H1 (cell line): ENCODE measurements around the gene MLLT6. TPM values are rescaled to one million over a fixed set of nuclear protein-coding genes. Genes with fewer than 3 reads are reported as not detected.
A peak's percentile ranks its signal among the peaks of the same experiment; 100 is the strongest.

Experiments used
- BRCA1 ChIP-seq: IDR thresholded peaks from 2 replicates; pipeline ENCODE4 v1.6.1; 2012; ENCODE audit warnings: low read depth, low read length, improper control_type of control experiment
- CHD1 ChIP-seq: IDR thresholded peaks from 2 replicates; pipeline ENCODE4 v1.6.1; 2012; ENCODE audit warnings: low read depth, low read length, improper control_type of control experiment
- CTBP2 ChIP-seq: IDR thresholded peaks from 2 replicates; pipeline ENCODE4 v1.7.0; 2011; ENCODE audit warnings: borderline replicate concordance, mild to moderate bottlenecking, moderate library complexity, mixed read lengths, low read length; ENCODE audit not compliant: insufficient read depth, insufficient read length
- EP300 ChIP-seq, 2 experiments: IDR thresholded peaks; 1 replicate in 1 of 2; 2 replicates in 1 of 2; pipeline ENCODE4 v1.6.1; 2011 to 2012; ENCODE audit warnings: low read depth in 2 of 2, low read length in 2 of 2, mild to moderate bottlenecking in 2 of 2, borderline replicate concordance in 1 of 2, inconsistent platforms in 1 of 2, moderate library complexity in 1 of 2
- JUND ChIP-seq: IDR thresholded peaks from 2 replicates; pipeline ENCODE4 v1.6.1; 2011; ENCODE audit warnings: mild to moderate bottlenecking, improper control_type of control experiment, low read length
- KDM4A ChIP-seq: IDR thresholded peaks from one replicate; pipeline ENCODE4 v1.7.1; 2012; ENCODE audit warnings: low read depth, mild to moderate bottlenecking, moderate library complexity, low read length, inconsistent platforms; ENCODE audit not compliant: severe bottlenecking
- MAFK ChIP-seq: IDR thresholded peaks from 2 replicates; pipeline ENCODE4 v1.6.1; 2012; ENCODE audit warnings: low read depth, mild to moderate bottlenecking, improper control_type of control experiment, low read length
- SP1 ChIP-seq: IDR thresholded peaks from 2 replicates; pipeline ENCODE4 v1.6.1; 2011; ENCODE audit warnings: low read depth, low read length
- SP2 ChIP-seq: IDR thresholded peaks from 2 replicates; pipeline ENCODE4 v1.6.1; 2012; ENCODE audit warnings: mild to moderate bottlenecking, low read length, inconsistent platforms
- polyA plus RNA-seq, 7 experiments: library from polyadenylated mRNA; depleted of rRNA in 3 of 7; stranded (reverse) in 5 of 7; unstranded in 2 of 7; fragments of >200 nt in 5 of 7; fragments of 200-250 nt in 2 of 7; gene quantifications; 1 replicate in 5 of 7; 2 replicates in 1 of 7; 4 replicates in 1 of 7; pipeline versions ENCODE4 v1.2.1 to v1.2.3, GENCODE V29; 2011 to 2013; ENCODE audit warnings: missing spikeins in 2 of 7, mixed read lengths in 2 of 7
- total RNA-seq: library from RNA; stranded (reverse); fragmentation: NEBNext Ultra II Directional; extraction: Animal tissue kit (Norgen Biotek cat#: 25700); gene quantifications from 2 replicates; pipeline ENCODE4 v1.2.1, GENCODE V29; 2021
- TF ChIP-seq, protein P1 (sequence below): IDR thresholded peaks from 2 replicates; pipeline ENCODE4 v1.6.1; 2012; ENCODE audit warnings: inconsistent platforms

Gene MLLT6
- total and polyA plus RNA-seq, 2 of the 8 experiments (the other 6 are each of a cell fraction or from before 2014, with no cell fraction given) = 6.5 to 8.0 TPM

DNA sequence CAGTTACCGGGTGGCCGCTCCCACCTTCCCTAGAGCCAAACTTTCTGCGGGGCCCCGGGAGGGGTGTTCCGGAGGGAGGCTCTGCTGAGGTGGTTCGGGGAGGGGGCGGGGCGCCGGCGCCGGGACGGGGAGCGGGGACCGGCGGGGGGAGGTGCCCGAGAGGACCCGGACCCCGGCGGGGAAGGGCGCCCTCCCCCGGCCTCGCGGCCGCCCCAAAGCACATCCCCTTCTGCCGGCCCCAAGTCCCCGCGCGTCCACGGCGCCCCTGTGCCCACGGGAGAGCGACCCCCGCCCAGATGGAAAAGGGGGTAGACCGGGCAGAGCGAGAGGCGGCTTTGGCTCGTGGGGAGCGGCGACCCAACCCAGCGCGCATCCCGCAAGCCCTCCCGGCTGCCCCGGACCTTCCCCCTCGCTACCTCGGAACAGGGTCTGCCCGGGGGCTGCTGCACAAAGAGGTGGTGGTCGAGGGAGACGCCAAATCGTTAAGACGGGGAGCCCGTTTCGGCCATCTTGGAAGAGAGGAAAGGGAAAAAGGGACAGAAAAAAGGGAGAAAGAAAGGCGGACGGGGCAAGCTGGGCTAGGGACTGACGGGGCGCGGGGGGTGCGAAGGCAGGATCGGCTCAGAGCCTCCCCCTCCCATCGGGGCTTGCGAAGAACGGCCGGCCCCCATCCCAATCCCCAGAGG, 42.5 kb downstream of the MLLT6 start (continued):
- no peak for TF ChIP-seq CTBP2
- no peak for TF ChIP-seq SP1
- no peak for TF ChIP-seq BRCA1
- TF ChIP-seq CHD1 = no peak
- TF ChIP-seq, protein P1, sequence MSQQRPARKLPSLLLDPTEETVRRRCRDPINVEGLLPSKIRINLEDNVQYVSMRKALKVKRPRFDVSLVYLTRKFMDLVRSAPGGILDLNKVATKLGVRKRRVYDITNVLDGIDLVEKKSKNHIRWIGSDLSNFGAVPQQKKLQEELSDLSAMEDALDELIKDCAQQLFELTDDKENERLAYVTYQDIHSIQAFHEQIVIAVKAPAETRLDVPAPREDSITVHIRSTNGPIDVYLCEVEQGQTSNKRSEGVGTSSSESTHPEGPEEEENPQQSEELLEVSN = no peak
- TF ChIP-seq KDM4A = peak; percentile 72
- no peak for TF ChIP-seq MAFK
- TF ChIP-seq EP300 (IDR thresholded peaks at IDR 0.05; ENCODE audit: borderline replicate concordance in 1 of 2, low read depth in 2 of 2, low read length in 2 of 2) = no peak
- TF ChIP-seq JUND = no peak
- TF ChIP-seq SP2 = no peak
